Measurements from ENCODE around the gene CEP135. TPM values are rescaled to one million over a fixed set of nuclear protein-coding genes. Genes with fewer than 3 reads are reported as not detected.

CEP135 gene
- total RNA-seq, 1 experiment from 2014 or later = 13.9 TPM

- no peak for DNase-seq
- Histone ChIP-seq H4K5ac (ENCODE audit: insufficient read length, low read depth, low read length) (no peak overlapping the region), H3K9me3 (ENCODE audit: control insufficient read depth, low read depth, low read length) (no peaks in the 10 kb centered on the region), H3K27me3 (ENCODE audit: insufficient read depth, low read length) (no peaks in the 10 kb centered on the region), H3K9ac (ENCODE audit: extremely low read depth, insufficient read length, low read length) (no peak overlapping the region), H4K20me1 (ENCODE audit: control insufficient read depth, insufficient read depth, insufficient read length) (no peaks in the 10 kb centered on the region), H4K91ac (ENCODE audit: insufficient read length, low read depth, low read length) (no peak overlapping the region), H4K8ac (replicated peaks; ENCODE audit: insufficient read length, low read depth, low read length) (no peak overlapping the region), H3K4ac (ENCODE audit: low read depth, low read length) (no peak overlapping the region), H2AFZ (ENCODE audit: low read length) (no peak overlapping the region), H3K79me2 (ENCODE audit: insufficient read depth, low read length) (no peaks in the 10 kb centered on the region), H2BK20ac (ENCODE audit: low read depth, low read length, poor library complexity, severe bottlenecking) (no peak overlapping the region), H3K18ac (ENCODE audit: insufficient read length, low read depth, low read length) (no peak overlapping the region), H3K56ac (ENCODE audit: insufficient read length, low read depth, low read length) (no peak overlapping the region), H2BK120ac (ENCODE audit: low read depth, low read length, poor library complexity, severe bottlenecking) (no peak overlapping the region), H3K4me2 (ENCODE audit: insufficient read depth, insufficient read length, low read length) (peak overlapping the region; percentile 30), H3K14ac (ENCODE audit: insufficient read depth, low read length) (no peak overlapping the region), H3K23ac (ENCODE audit: insufficient read length, low read depth, low read length) (no peak overlapping the region), H2BK5ac (ENCODE audit: insufficient read length, low read length) (no peak overlapping the region), H2AK5ac (ENCODE audit: insufficient read length, low read length) (no peak overlapping the region), H3T11ph (ENCODE audit: low read length) (no peak overlapping the region), H3K4me1 (ENCODE audit: insufficient read depth, low read length) (peaks cover 6% of the 10 kb centered on the region), H3K79me1 (ENCODE audit: insufficient read depth, low read depth, low read length, poor library complexity, severe bottlenecking) (peaks cover 4% of the 10 kb centered on the region), H2BK12ac (ENCODE audit: insufficient read length, low read depth, low read length) (no peak overlapping the region), H3K27ac (ENCODE audit: insufficient read length, low read depth, low read length) (no peak overlapping the region), H2BK15ac (ENCODE audit: low read depth, low read length) (no peak overlapping the region), H3K23me2 (ENCODE audit: insufficient read length, low read depth, low read length, poor library complexity, severe bottlenecking) (peaks cover 11% of the 10 kb centered on the region)
- Mint-ChIP-seq H3K27ac (no peak overlapping the region), H3K4me3 (peak overlapping the region in 1 of 2 experiments; percentile 3; a peak in 1 of 5 replicates), H3K9me3 (no peaks in the 10 kb centered on the region), H3K36me3 (ENCODE audit: insufficient read depth in 1 of 3, low read depth in 3 of 3) (no peaks in the 10 kb centered on the region; a peak in 1 of 7 replicates), H3K27me3 (ENCODE audit: low read depth) (peaks cover 13% of the 10 kb centered on the region), H3K4me1 (peaks cover 44 to 45% of the 10 kb centered on the region in 2 experiments)
- TF ChIP-seq CTCF (conservative IDR thresholded peaks at IDR 0.05) = no peak
- no CpG with 5 or more reads among the region's 7 CpGs for WGBS (ENCODE audit: extremely low coverage, insufficient read length, low lambda C conversion rate)
These were observed 102.4 kb downstream of the CEP135 start for GRCh38 chr4:56051029-56051709.

Measured in H9 (cell line).